Cardiac fibroblast (primary cell): ENCODE data around the gene TMEM59L.
A peak's percentile ranks its signal among the peaks of the same experiment; 100 is the strongest.

Experiments
- DNase-seq, 2 donors: peaks; one replicate each; pipeline versions ENCODE4 v3.0.0 to v3.0.0-alpha.2; 2010; ENCODE audit warnings: low read depth in 2 of 2
- H3K4me3 ChIP-seq, 2 donors: replicated peaks in 1 of 2; 1 replicate in 1 of 2; 2 replicates in 1 of 2; pipeline ENCODE4 v1.5.1; 2011; ENCODE audit warnings: low read depth in 2 of 2, low read length in 2 of 2, mild to moderate bottlenecking in 2 of 2, moderate library complexity in 1 of 2
- TF ChIP-seq, protein P1 (sequence below): IDR thresholded peaks from one replicate; pipeline ENCODE4 v1.5.1; 2011; ENCODE audit warnings: low read depth, mild to moderate bottlenecking, low read length, inconsistent platforms

The TMEM59L gene

DNA sequence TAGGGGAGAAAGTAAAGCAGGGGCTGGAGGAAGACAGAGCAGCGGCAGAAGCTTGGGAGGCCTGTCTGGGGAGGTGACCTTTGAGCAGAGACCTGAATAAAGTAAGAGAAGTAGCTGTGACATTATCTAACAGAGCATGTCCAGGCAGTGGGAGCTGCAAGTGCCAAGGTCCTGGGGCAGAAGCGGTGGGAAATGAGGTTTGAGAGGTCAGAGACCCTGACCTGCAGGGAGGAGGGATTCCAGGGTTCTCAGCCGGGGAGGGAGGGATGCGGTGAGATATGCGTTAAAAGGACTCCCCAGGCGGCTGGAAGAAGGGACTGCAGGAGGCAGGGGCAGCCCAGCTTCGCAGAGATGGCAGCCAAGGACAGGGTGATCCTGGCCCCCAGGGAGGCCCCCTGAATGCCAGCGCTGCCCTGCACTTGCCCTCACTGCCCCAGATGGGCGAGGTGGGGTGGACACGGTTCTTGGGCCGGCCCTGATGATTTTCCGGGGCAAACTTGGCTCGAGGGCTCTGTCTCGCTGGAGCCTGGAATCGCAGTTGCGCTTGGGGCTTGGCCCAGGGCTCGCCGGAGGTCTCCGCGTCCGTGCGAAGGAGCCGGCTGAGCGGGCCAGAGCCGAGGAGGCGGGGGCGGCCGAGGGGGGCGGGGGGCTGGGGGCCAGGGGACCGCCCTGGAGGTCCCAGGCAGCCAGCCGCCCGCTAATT lies 9.3 kb upstream of the TMEM59L start:
- peak overlapping the region in 1 of 2 donors; percentile 5 for H3K4me3 ChIP-seq
- DNase-seq = peak; percentile 29 to 34
- TF ChIP-seq, protein P1, sequence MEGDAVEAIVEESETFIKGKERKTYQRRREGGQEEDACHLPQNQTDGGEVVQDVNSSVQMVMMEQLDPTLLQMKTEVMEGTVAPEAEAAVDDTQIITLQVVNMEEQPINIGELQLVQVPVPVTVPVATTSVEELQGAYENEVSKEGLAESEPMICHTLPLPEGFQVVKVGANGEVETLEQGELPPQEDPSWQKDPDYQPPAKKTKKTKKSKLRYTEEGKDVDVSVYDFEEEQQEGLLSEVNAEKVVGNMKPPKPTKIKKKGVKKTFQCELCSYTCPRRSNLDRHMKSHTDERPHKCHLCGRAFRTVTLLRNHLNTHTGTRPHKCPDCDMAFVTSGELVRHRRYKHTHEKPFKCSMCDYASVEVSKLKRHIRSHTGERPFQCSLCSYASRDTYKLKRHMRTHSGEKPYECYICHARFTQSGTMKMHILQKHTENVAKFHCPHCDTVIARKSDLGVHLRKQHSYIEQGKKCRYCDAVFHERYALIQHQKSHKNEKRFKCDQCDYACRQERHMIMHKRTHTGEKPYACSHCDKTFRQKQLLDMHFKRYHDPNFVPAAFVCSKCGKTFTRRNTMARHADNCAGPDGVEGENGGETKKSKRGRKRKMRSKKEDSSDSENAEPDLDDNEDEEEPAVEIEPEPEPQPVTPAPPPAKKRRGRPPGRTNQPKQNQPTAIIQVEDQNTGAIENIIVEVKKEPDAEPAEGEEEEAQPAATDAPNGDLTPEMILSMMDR = peak; percentile 48

DNA sequence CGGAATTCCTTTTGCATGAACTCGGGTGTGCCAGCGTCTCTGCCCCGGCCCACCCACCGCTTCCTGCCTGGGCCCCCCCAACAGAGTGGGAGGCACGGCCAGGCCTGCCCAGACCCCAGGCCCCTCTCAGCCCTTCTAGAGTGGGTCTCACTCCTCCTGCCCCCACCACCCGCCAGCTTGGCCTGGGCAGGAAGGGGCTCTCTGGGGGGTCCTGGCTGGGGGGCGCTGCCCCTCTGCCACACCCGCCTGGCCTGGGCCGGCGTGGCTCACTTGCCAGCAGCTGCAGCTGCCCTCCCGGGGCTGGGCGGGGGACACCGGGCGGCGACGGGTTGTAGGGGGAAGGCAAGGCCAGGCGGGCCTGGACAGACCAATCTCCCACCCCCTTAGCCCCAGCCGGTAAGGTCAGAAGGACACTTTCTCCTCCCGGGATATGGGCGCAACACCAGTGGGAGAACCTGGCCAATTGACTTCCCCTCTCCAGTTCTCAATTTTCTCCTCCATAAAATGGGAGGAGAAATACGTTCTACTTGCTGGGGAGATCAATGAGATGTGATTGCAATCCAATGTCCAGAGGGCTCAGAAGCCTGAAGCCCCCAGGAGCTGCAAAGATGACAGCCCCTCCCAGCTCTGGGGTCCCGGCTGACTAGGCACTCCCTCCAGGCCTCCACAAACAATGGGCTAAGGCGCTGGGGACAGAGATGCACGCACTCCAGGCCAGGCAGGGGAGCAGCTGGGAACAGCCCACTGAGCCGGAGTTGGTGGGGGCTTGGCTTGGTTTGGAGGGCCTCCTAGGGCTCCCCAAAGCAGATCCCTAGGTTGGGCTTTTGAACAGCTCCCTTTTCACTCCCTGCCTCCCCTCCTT lies 8.5 kb upstream of the TMEM59L start:
- H3K4me3 ChIP-seq = no peak overlapping the region

DNA sequence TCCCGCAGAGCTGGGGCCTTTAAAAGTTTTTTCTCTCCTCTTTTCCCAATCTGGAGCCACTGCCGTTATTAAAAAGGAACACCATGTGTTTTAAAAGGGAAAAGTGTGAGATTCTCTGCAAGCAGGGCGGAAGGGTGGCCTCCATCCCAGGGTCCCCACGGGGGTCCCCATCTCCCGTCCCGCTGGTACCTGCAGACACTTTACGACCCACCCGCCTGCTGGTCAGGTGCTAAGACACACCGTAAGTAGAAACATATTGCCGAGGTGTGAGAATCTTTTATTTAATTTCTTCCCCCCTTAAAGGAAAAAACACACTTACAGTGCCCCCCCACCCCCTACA lies 7.9 kb upstream of the TMEM59L start:
- TF ChIP-seq, protein P1 = no peak
- no peak overlapping the region for H3K4me3 ChIP-seq
- no peak for DNase-seq

More for the DNA sequence above, 8.5 kb upstream of the TMEM59L start:
- TF ChIP-seq, protein P1 = no peak
- no peak for DNase-seq

DNA sequence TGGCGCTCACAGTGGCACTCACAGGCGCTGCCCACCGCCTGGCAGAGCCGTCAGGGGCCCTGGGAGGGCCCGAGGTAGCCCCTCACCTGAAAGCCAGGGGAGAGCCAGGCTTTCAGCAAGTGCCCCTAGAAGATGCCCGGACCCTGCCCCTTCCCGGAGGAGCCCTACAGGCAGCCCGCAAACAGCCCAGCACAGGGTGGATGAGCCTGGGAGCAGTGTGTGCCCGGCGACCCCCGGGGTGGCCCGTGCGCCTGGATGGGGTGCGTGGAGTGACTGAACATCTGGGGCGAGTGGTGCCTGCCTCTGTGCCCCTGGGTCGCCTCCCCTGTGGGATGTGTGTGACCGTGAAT lies 7.5 kb upstream of the TMEM59L start:
- DNase-seq = no peak
- peak overlapping the region in 1 of 2 donors; percentile 22 for H3K4me3 ChIP-seq
- TF ChIP-seq, protein P1 = no peak

DNA sequence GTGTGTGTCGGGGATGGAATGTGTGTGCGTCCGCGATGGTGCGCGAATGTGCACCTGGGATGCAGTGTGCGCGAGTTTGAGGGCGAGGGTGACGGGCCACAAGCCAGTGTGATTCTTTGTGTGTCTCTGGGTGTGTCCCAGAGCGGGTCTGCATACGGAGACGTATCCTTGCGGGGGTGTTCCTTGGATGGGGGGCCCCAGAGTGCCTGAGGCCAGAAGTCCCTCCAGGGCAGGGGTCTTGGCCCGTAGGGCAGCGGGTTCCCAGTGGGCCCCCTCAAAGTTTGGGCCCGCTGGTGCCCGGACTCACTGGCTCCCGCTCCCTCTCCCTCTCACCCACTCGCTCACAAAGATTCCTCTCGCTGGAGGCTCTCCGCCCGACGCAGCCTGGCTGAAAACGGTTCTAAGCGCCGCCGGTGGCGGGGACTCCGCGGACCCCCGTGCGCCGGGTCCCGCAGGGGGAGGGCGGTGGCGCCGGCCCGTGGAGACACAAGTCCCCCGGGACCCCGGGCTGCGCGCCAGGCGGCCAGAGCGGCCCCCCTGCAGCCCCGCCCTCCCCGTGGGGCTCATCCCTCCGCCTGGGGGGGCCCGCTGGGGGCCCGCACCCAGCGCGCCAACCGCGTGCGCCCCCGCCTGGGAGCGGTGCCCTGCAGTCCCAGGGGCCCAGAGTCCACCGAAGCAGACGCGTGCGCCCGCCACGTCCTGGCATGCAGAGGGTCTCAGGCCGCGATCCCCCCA lies 7.0 kb upstream of the TMEM59L start:
- H3K4me3 ChIP-seq = peak overlapping the region; percentile 18 to 22
- DNase-seq = no peak
- TF ChIP-seq, protein P1 = no peak

DNA sequence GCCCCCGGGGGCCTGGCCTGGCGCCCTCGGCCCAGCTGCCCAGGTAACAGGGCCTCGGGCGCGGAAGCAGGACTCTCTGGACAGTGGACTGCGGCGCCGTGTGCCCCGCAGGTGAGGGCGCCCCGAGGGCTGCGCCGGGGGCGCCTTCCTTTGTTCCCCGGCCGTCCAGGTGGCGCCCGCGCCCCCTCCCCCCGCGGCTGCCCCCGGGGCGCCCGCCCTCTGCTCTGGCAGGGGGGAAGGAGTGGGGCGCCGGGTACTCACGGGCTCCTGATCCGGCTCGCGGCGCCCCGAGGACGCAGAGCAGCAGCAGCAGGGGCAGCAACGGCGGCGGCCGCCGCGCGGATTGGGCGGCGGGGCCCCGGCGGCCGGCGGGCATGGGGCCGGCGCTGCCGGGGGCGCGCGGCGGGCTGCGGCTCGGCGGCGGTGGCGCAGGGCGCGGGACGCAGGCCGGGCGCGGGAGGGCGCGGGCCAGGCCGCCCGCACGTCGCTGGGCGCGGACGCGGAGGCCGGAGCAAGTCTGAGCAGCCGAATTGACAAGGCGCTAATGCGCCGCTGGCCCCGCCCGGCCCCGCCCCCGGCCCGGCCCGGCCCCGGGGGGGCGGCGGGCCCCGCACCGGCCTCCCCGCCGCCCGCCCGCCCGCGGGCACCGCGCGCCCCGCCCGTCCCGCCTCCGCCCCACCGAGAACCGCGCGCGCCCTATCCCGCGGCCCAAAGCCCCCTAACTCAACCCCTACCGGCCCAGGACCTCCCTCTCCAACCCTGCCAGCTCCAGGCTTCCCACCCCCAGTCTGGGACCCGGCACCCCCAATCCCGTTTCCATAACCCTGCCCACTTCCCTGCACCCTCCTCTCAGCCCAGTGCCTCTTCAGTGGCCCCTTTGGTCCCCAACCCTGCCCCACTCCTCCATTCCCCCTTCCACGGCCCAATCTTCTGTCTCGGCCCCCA lies 6.1 kb upstream of the TMEM59L start, which contains the start of gene CRLF1:
Gene CRLF1 (minus strand): TSS at position 519 of the 945 bp plus-strand sequence. CDS start 143 bp downstream, at position 376.
- peak within 1 kb of the TSS; percentile 18 to 29 for H3K4me3 ChIP-seq
- DNase-seq = no peak
- TF ChIP-seq, protein P1 = no peak
